LoVo (cell line): ENCODE measurements around the gene SPOCK2.

Experiments used
- DNase-seq: peaks from one replicate; pipeline ENCODE4 v3.0.0-alpha.2; 2016; ENCODE audit warnings: low spot score

SPOCK2 gene

GRCh38 chr10:72073708-72074573 is 14.4 kb downstream of the SPOCK2 start:
- DNase-seq: no peak

DNA sequence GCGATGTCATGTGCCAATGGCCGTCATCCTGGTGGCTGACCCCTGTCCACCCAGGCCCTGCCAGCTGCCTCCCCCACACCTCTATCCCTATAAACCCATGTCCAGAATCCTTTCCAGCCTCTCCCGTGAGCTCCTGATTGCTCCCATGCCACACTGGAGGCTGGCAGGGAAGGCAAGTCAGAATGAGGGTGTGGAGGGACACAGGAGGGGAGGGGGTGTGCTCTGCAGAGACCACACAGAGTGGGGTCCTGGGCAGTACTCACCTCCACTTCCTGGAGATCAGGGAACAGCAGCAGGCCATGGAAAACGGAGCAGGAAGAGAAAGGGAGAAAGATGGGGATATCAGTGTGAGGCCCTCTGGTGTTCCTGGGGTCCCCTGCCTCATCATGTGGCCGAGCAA is 15.7 kb downstream of the SPOCK2 start:
- no peak for DNase-seq

DNA sequence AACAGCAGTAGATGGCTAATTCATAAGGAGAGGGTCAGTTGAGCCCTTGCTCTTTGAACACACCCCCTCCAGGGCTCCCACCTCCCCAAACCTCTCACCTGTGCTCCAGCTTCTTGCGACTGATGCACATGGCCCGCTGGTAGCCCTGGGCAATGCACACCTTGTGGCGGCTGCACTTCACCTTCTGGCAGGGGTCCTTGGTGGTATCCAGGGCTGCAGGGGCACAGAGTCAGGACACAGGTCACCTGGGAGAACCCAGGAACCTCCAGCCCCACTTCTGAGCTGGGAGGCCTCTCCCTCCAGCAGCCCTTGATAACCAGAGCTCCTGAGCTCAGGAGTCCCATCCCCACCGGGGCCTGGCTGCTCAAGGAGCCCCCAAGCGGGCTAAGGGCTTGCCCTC is 16.3 kb downstream of the SPOCK2 start:
- DNase-seq: no peak

GRCh38 chr10:72069751-72070526 is 18.4 kb downstream of the SPOCK2 start:
- DNase-seq: no peak

GRCh38 chr10:72068901-72069446 is 19.4 kb downstream of the SPOCK2 start:
- no peak for DNase-seq

DNA sequence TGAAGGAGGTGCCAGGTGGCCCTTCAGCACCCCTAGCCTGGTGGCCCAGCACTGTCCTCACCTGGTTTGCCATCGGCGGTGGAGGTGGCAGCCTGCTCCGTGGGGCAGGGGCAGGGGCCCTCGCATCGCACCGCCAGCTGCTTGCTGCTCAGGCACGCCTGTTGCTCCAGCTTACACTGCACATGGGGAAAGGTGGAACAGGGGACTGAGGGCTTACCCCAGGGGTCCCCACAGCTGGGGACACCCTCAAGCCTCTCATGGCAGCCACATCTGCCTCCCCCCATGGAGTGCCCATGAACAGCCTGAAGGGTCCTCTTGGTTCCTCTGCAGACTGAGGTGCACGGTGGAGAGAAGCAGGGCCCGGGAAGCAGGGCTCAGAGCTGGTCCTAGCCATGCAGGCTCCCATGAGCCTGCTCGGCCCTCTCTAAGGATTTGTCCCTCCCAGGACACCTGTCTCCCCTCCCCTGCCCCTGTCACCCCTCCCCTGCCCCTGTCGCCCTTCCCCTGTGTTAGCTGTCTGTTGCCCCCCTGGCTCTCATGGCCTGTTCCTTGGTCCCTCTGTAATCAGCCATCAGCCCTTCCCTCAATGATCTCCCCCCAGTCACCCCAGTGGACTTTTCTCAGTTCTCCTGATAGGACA is 20.1 kb downstream of the SPOCK2 start:
- no peak for DNase-seq

DNA sequence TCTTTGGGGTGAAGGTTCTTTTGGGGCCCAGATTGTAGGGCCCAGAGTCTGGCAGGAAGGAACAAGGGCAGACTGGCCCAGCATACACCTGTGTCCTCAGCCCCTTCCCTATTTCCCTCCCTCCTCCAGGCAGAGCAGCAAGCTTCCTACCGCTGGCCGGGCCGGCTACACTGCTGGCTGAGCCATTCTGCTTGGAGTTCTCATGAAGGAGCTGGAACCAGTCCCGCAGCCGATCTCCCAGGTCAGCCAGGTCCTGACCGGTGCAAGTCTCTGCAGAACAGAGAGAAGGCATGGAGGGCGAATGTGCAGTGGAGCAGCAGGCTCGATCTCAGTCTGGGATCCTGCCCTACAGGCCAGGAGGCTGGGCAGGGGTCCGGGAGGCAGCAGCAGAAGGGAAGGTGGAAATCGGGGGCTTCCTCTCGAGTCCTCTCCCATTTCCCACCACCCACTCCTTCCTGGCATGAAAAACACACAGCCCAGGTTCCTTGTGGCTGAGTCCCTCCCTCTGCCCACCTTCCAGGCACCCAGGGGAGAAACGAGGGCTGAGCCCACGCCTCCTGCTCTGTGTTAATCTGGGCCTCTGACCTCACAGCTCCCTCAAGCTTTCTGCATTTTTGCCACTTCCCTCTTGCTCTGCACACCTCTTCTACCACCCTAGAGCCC is 20.8 kb downstream of the SPOCK2 start:
- DNase-seq: no peak

GRCh38 chr10:72066318-72067284 is 21.8 kb downstream of the SPOCK2 start:
- no peak for DNase-seq

DNA sequence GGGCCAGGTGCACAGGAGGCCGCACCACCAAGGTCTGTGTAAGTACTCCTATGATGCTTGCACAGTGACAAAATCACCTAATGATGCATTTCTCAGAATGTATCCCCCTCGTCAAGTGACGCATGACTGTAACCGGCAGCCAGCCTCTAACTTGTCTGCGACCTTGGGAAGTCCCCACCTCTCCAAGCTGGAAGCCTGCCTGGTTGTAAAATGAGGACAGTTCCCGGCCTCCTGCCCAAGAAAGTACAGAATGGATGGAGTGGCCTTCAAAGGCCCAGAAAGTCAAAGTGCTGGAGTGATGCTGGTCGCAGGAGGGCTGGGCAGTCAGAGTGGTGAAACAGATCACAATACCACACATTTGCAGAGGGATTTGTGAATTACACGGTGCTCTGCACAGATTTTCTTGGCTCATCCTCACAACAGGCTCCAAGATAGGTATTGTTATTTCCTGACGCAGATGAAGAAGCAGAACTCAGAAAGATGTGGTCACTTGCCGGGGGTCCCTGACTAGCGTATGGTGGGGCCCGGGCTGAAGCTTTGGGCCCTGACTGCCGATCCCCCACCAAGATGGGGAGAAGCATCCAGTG is 22.8 kb downstream of the SPOCK2 start:
- no peak for DNase-seq

- peak; percentile 62 for DNase-seq
Observed at GRCh38 chr10:72063703-72064391, 24.5 kb downstream of the SPOCK2 start.

- DNase-seq: no peak
Observed at GRCh38 chr10:72062832-72063702, 25.3 kb downstream of the SPOCK2 start.

DNA sequence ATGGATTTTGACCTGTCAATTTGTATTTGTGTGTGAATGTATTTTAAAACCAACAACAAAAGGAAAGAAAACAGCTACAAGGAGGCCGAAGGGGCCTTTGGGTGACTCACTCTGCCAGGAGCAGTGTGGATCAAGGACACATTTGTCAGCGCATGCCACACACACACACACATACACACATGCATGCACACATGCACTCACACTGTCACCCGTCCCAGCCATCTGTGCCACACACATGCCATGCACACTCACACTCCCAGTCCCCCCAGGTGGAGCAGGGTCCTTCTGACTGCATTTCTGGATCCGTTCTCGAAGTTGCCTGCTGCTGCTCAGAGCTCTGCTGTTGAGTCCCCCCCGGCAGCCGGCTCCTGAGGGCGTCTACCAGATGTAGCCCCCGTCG is 26.0 kb downstream of the SPOCK2 start:
- DNase-seq: no peak

- no peak for DNase-seq
Observed at GRCh38 chr10:72061930-72062329, 26.4 kb downstream of the SPOCK2 start.

DNA sequence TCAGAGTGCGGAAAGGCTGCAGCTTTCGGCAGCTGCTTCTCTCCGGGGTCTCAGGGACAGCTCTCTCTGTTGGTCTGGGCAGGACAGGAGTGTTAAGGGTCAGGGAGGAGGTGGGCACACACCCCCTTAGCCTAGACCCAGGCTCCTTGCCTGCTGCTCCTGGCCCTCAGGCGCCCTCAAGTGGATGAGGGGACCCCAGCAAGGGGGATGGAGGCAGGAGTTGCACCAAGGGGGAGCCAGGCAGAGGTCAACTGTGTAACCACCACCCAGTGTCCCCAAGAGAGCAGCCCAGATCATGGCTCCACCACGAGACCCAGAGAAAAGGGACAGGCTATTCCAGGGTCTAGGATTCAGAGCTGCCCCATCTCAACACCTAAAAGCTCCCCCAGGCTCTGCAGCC is 26.9 kb downstream of the SPOCK2 start:
- DNase-seq: no peak

DNA sequence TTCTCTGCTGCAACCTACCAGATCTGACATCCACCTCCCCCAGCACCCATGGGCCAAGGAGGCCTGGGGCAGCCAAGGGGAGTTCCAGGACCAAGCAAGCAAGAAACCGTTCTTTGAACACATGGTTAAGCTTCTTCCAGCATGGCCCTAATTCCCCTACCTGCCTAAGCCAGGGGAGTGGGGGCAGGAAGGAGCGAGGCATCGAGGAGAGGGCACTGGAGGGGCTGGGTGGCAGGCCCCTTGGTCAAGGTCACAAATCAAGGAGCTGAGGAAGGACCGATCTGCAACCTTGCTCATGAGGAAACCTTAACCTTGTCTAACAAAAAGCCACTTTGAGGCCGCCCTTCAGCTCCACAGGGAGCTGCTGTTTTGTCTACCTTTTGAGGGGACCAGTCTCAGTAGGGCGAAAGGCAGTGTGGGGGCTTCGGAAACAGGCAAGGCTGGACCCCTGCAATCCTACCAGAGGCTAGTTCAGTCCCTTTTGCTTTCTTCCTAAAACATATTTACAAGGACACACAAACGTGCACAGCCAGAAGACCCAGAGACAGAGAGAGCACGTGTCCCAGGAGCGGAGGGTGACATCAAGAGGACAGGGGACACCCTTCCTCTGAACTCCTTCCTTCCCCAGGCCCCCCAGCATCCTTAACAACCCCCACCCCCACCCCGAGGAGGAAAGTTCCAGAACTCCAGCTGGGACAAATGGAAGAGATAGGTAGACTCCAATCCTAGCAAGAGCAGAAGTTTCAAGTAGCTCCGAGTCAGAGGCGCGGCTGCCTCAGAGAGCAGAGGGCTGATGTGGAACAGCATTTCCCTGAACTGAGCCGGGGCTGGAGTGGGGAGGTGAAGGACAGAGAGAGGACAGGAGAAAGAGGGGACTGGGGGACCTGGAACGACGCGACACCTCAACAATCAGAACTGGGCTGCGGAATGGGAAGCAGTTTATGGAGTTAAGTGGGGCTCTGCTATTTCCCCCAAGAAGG is 28.2 kb downstream of the SPOCK2 start:
- DNase-seq: no peak

GRCh38 chr10:72058989-72059842 is 29.1 kb downstream of the SPOCK2 start:
- no peak for DNase-seq
